Neural progenitor cell (in vitro differentiated cells): ENCODE data around the gene ANO7. TPM values are rescaled to one million over a fixed set of nuclear protein-coding genes. Genes with fewer than 3 reads are reported as not detected.

ENCODE experiments used
- DNase-seq: peaks from one replicate; pipeline ENCODE4 v3.0.0-alpha.2; 2016; ENCODE audit warnings: low spot score
- H2AFZ ChIP-seq: fragments of 200-600 bp; sonication (generic); replicated peaks from 2 replicates; pipeline ENCODE4 v1.6.1; 2016; ENCODE audit warnings: antibody characterized with exemption
- H3F3A ChIP-seq: fragments of 200-600 bp; sonication (generic); 2 replicates; pipeline ENCODE4 v1.6.1; 2016; ENCODE audit warnings: antibody characterized with exemption, low read depth
- H3K27ac ChIP-seq: fragments of 200-600 bp; sonication (generic); 2 replicates; pipeline ENCODE4 v1.5.1; 2016; ENCODE audit warnings: mild to moderate bottlenecking
- H3K27me3 ChIP-seq: fragments of 200-600 bp; sonication (generic); 2 replicates; pipeline ENCODE4 v1.6.1; 2016; ENCODE audit warnings: mild to moderate bottlenecking, moderate library complexity
- H3K36me3 ChIP-seq: fragments of 200-600 bp; sonication (generic); 2 replicates; pipeline ENCODE4 v1.5.1; 2016
- H3K4me1 ChIP-seq: fragments of 200-600 bp; sonication (generic); 2 replicates; pipeline ENCODE4 v1.6.1; 2016; ENCODE audit warnings: mixed run types
- H3K4me2 ChIP-seq: fragments of 200-600 bp; sonication (generic); 2 replicates; pipeline ENCODE4 v1.6.1; 2016
- H3K4me3 ChIP-seq: fragments of 200-600 bp; sonication (generic); 2 replicates; pipeline ENCODE4 v1.5.1; 2016
- H3K79me2 ChIP-seq: fragments of 200-600 bp; sonication (generic); 2 replicates; pipeline ENCODE4 v1.6.1; 2016; ENCODE audit warnings: low read depth
- H3K9ac ChIP-seq: fragments of 200-600 bp; sonication (generic); 2 replicates; pipeline ENCODE4 v1.6.1; 2016
- H3K9me3 ChIP-seq: fragments of 200-600 bp; sonication (generic); 2 replicates; pipeline ENCODE4 v1.5.1; 2016; ENCODE audit warnings: low read depth
- H4K20me1 ChIP-seq: fragments of 200-600 bp; sonication (generic); 2 replicates; pipeline ENCODE4 v1.6.1; 2016; ENCODE audit warnings: low read depth
- H3K27ac Mint-ChIP-seq: 3 replicates; pipeline ENCODE4 v1.8.0; 2021; ENCODE audit warnings: mixed read lengths
- H3K27me3 Mint-ChIP-seq: 2 replicates; pipeline ENCODE4 v1.8.0; 2022; ENCODE audit warnings: low read depth, mild to moderate bottlenecking, inconsistent platforms, moderate library complexity, mixed read lengths; ENCODE audit not compliant: insufficient read depth
- H3K36me3 Mint-ChIP-seq: 3 replicates; pipeline ENCODE4 v1.8.0; 2021; ENCODE audit warnings: mixed read lengths
- H3K4me1 Mint-ChIP-seq: 3 replicates; pipeline ENCODE4 v1.8.0; 2021; ENCODE audit warnings: mixed read lengths
- H3K4me3 Mint-ChIP-seq: 3 replicates; pipeline ENCODE4 v1.8.0; 2021; ENCODE audit warnings: mild to moderate bottlenecking, moderate library complexity, mixed read lengths
- H3K9me3 Mint-ChIP-seq: 3 replicates; pipeline ENCODE4 v1.8.0; 2020; ENCODE audit warnings: mixed read lengths
- CTCF ChIP-seq: fragments of 200-600 bp; sonication (generic); IDR thresholded peaks from 2 replicates; pipeline ENCODE4 v1.5.1; 2017; ENCODE audit warnings: antibody characterized with exemption, mild to moderate bottlenecking
- EZH2 ChIP-seq: fragments of 200-600 bp; sonication (generic); IDR thresholded peaks from 2 replicates; pipeline ENCODE4 v1.6.1; 2017; ENCODE audit warnings: antibody characterized with exemption, mild to moderate bottlenecking, moderate library complexity
- EZH2phosphoT487 ChIP-seq: fragments of 200-600 bp; sonication (generic); IDR thresholded peaks from 2 replicates; pipeline ENCODE4 v1.6.1; 2017; ENCODE audit warnings: antibody characterized with exemption
- total RNA-seq: library from RNA; depleted of rRNA; stranded (reverse); fragments of >200 nt; gene quantifications from 2 replicates; pipeline ENCODE4 v1.2.3, GENCODE V29; 2015; ENCODE audit warnings: low replicate concordance

Gene ANO7
- total RNA-seq, 1 donor from 2014 or later = not detected

DNA sequence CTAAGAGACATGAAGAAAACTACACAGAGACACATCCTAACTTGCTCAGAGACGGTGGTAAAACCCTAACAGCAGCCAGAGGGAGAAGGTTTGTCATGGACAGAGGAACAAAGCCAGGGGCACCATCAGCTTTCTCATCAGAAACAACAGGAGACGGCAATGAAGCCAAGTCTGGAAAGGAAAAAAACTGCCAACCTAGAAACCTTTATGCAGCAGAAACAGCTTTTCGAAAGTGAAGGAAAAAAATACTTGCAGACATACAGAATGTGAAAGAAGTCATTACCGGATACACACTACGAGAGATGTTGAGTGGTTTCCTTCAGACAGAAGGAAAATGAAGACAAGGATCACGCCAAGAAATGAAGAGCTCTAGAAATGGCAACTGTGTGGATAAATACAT lies 55.9 kb downstream of the ANO7 start:
- Mint-ChIP-seq H3K4me1 (no peaks in the 10 kb centered on the region), H3K27me3 (peaks cover 2% of the 10 kb centered on the region), H3K36me3 (peaks cover 56% of the 10 kb centered on the region), H3K27ac (no peak overlapping the region), H3K4me3 (no peak overlapping the region), H3K9me3 (no peaks in the 10 kb centered on the region)
- no peak overlapping the region for H3K4me2 ChIP-seq
- no peaks in the 10 kb centered on the region for H3K79me2 ChIP-seq
- no peaks in the 10 kb centered on the region for H3K9me3 ChIP-seq
- no peaks in the 10 kb centered on the region for H3K27me3 ChIP-seq
- no peaks in the 10 kb centered on the region for H3K4me1 ChIP-seq
- no peak overlapping the region for H3K27ac ChIP-seq
- no peaks in the 10 kb centered on the region for H3F3A ChIP-seq
- peaks cover 2% of the 10 kb centered on the region for H3K36me3 ChIP-seq
- peaks cover 13% of the 10 kb centered on the region for H4K20me1 ChIP-seq
- H3K9ac ChIP-seq = no peak overlapping the region
- TF ChIP-seq EZH2phosphoT487 (no peak), CTCF (no peak), EZH2 (no peak)
- H2AFZ ChIP-seq = no peak overlapping the region
- H3K4me3 ChIP-seq = no peak overlapping the region
- DNase-seq = no peak

GRCh38 chr2:241248289-241248688 lies 59.8 kb downstream of the ANO7 start:
- H3K27me3 ChIP-seq = no peaks in the 10 kb centered on the region
- no peak overlapping the region for H3K4me3 ChIP-seq
- Mint-ChIP-seq H3K27ac (no peak overlapping the region), H3K4me1 (no peaks in the 10 kb centered on the region), H3K27me3 (peaks cover 3% of the 10 kb centered on the region), H3K4me3 (no peak overlapping the region), H3K9me3 (no peaks in the 10 kb centered on the region), H3K36me3 (peaks cover 63% of the 10 kb centered on the region)
- DNase-seq = no peak
- H3K4me1 ChIP-seq = no peaks in the 10 kb centered on the region
- no peaks in the 10 kb centered on the region for H3K79me2 ChIP-seq
- H3F3A ChIP-seq = no peaks in the 10 kb centered on the region
- no peaks in the 10 kb centered on the region for H3K9me3 ChIP-seq
- no peak overlapping the region for H3K9ac ChIP-seq
- no peak overlapping the region for H3K4me2 ChIP-seq
- H2AFZ ChIP-seq = no peak overlapping the region
- no peak overlapping the region for H3K27ac ChIP-seq
- peaks cover 8% of the 10 kb centered on the region for H4K20me1 ChIP-seq
- H3K36me3 ChIP-seq = no peaks in the 10 kb centered on the region
- no peak for TF ChIP-seq CTCF
- TF ChIP-seq EZH2 = no peak
- TF ChIP-seq EZH2phosphoT487 = no peak

GRCh38 chr2:241248897-241249296 lies 60.4 kb downstream of the ANO7 start:
- H3K27ac Mint-ChIP-seq = no peak overlapping the region

More at GRCh38 chr2:241248897-241249296, 60.4 kb downstream of the ANO7 start:
- Mint-ChIP-seq H3K36me3 (peaks cover 58% of the 10 kb centered on the region), H3K9me3 (no peaks in the 10 kb centered on the region), H3K4me3 (no peak overlapping the region), H3K27me3 (peaks cover 5% of the 10 kb centered on the region), H3K4me1 (no peaks in the 10 kb centered on the region)
- Histone ChIP-seq H3K4me3 (no peak overlapping the region), H3K27ac (no peak overlapping the region), H3K4me1 (no peaks in the 10 kb centered on the region), H3K9ac (no peak overlapping the region), H3K4me2 (no peak overlapping the region), H3K36me3 (no peaks in the 10 kb centered on the region), H3K79me2 (no peaks in the 10 kb centered on the region), H3F3A (no peaks in the 10 kb centered on the region), H2AFZ (no peak overlapping the region), H3K9me3 (no peaks in the 10 kb centered on the region), H3K27me3 (no peaks in the 10 kb centered on the region), H4K20me1 (peaks cover 8% of the 10 kb centered on the region)
- DNase-seq = no peak
- TF ChIP-seq CTCF (no peak), EZH2 (no peak), EZH2phosphoT487 (no peak)
